K562 (cell line): ENCODE measurements around the gene CHST7.

Experiments
- CHD7 ChIP-seq: fragments of 200-600 bp; sonication (generic); IDR thresholded peaks from one replicate; pipeline ENCODE4 v1.6.1; 2012; ENCODE audit warnings: mild to moderate bottlenecking, low read depth, low read length, inconsistent platforms
- E2F1 ChIP-seq: sonication (generic); formaldehyde crosslinking; IDR thresholded peaks from 2 replicates; pipeline ENCODE4 v1.8.1; 2023; ENCODE audit warnings: mild to moderate bottlenecking, missing genetic modification reagents, moderate library complexity
- POLR2A ChIP-seq: fragments of 450-650 bp; conservative IDR thresholded peaks from 2 replicates; pipeline ENCODE4 v1.6.1; 2016
- POLR2AphosphoS5 ChIP-seq: IDR thresholded peaks from 2 replicates; pipeline ENCODE4 v1.6.1; 2011; ENCODE audit warnings: mild to moderate bottlenecking, low read depth, low read length, moderate library complexity; ENCODE audit not compliant: control insufficient read depth, insufficient read depth
- RCOR1 ChIP-seq, 2 experiments: IDR thresholded peaks; 2 replicates each; pipeline ENCODE4 v1.6.1; 2012; ENCODE audit warnings: low read depth in 2 of 2, low read length in 2 of 2, borderline replicate concordance in 1 of 2, improper control_type of control experiment in 1 of 2

- TF ChIP-seq POLR2A (no peak), CHD7 (no peak), E2F1 (CRISPR knock-in tag) (no peak), POLR2AphosphoS5 (no peak), RCOR1 (IDR thresholded peaks at IDR 0.05; ENCODE audit: borderline replicate concordance in 1 of 2, low read depth in 2 of 2, low read length in 2 of 2) (no peak)
Observed at GRCh38 chrX:46627062-46627461, 53.5 kb downstream of the CHST7 start.
